GM19043 (cell line): ENCODE results near the gene PROK2.

Experiments
- ATAC-seq: cut with Tn5 transposase; IDR thresholded peaks from one replicate; pipeline ENCODE4 v1.9.1; 2021; ENCODE audit warnings: low read depth; ENCODE audit not compliant: unreplicated experiment

Gene PROK2, protein sequence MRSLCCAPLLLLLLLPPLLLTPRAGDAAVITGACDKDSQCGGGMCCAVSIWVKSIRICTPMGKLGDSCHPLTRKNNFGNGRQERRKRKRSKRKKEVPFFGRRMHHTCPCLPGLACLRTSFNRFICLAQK

DNA sequence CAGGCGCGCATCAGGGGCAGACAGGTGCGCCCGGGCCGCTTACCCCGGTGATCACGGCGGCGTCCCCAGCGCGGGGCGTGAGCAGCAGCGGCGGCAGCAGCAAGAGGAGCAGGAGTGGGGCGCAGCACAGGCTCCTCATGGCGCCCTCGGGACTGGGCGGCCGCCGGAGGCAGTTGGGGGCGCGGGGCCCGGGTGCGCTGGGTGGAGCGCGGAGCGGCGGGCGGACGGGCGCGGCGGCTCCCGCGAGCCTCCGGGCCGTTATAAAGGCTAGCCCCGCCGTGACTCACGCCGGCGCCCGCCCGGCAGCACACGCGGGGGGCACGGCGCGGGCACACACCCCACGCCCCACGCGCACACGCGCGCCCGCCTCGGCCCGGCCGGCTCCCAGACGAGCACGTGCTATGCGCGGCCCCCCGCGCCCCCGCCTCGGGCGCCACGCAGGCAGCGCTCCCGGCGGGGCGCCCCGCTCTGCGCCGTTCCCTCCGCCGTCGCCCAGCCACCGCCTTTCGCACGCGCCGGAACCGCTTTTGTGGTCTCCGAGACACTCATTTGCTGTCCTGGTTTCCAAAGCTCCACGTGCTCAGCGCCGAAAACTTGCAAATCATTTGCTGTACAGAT is at the start of gene PROK2:
PROK2 (minus strand) TSS at position 235 of the 618 bp plus-strand sequence; CDS start at position 139, 96 bp downstream.
- ATAC-seq = no peak

DNA sequence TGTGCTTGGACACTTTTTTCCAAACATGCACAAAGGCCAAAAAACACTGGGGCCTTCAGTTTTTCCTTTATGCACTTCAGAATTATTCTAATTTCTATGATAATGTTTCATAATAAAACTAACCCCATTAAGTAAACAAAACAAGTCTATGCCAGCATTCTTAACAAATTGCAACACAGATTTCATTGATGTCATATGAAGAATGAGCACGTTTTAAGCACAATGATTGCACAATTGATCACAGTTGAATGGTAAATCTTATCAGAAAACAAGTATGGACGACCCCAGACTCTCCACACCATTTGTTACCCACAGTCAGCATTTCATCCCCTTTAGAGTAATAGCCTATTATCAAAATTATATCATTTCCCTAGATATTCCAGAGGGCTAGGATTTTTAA is 46.7 kb upstream of the PROK2 start:
- ATAC-seq = no peak

DNA sequence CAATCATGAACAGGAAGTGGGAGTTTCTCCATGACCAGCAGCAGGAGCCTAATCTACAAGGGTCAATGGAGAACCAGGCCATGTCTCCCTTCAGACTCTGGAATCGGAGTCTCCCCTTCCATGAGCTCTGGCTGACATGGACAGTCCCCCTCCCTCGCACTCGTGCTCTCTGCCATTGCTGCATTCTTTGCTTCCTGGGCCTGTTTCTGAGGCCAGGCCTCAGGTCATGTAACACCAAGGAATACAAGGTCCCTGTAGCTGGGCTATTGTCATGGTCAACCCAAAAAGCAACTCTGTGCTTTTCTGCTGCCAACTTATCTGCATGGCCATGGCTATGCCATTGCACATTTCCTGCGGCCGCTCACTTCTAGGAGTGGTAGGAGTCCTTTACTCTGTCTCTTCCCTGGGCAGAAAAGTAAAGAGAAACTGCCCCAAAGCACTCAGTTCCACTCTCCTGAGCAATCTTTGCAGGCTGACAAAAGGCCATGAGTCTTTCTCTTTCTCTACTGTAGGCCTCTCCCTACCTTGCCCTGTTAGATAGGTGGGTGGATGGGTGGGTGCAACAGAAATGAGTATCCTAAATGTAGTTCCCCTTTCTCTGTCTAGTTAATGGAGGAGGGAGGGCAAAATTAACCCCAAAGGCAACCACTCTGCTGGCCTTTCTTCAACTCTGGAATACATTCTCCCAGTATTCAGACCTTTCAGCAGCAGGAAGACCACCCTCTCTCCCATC is 40.8 kb upstream of the PROK2 start:
- no peak for ATAC-seq

DNA sequence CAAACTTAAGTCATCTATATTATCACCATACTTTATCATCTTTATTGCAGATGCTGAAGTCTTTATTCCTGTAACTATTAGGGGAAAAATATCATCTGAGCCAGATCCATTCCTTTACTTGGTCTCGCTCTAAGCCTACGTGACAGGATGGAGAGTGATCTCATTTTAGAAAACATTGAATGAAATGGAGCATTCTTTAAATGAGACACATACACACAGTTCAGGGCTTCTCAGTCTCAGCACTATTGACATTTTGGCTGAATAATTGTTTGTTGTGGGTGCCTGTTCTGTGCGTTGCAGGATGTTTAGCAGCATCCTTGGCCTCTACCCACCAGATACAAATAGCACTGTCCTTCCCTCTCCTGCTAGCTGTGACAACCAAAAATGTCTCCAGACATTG is 36.2 kb upstream of the PROK2 start:
- no peak for ATAC-seq

DNA sequence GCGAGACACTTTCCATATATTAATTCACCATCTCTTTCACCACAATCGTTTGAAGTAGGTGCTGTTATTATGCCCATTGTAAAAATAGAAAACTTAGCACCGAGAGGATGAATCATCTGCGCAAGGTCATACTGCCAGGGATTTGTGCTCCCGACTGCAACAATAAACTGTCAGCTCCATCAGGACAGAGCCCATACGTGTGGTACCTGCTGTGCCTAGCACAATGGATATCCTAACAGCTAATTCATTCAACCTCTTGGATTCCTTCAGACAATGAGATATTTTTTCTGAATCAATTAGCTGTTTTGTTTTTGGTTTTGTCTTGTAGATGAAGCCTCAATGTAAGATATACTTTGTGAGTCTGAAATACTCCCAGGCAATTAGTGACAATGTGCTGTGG is 32.3 kb upstream of the PROK2 start:
- no peak for ATAC-seq

DNA sequence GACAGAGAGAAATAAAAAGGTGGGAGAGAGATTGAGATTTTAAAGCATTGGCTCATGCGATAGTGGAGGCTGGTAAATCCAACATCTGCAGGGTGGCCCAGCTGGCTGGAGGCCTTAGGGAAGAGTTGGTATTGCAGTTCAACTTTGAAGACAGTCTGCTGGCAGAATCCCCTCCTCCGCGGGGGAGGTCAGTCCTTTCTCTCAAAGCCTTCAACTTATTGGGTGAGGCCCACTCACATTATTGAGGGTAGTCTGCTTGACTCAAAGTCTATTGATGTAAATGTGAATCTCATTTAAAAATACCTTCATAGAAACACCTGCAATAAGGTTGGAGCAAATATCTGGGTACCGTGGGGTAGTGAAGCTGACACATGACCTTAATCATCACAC is 31.8 kb upstream of the PROK2 start:
- no peak for ATAC-seq

DNA sequence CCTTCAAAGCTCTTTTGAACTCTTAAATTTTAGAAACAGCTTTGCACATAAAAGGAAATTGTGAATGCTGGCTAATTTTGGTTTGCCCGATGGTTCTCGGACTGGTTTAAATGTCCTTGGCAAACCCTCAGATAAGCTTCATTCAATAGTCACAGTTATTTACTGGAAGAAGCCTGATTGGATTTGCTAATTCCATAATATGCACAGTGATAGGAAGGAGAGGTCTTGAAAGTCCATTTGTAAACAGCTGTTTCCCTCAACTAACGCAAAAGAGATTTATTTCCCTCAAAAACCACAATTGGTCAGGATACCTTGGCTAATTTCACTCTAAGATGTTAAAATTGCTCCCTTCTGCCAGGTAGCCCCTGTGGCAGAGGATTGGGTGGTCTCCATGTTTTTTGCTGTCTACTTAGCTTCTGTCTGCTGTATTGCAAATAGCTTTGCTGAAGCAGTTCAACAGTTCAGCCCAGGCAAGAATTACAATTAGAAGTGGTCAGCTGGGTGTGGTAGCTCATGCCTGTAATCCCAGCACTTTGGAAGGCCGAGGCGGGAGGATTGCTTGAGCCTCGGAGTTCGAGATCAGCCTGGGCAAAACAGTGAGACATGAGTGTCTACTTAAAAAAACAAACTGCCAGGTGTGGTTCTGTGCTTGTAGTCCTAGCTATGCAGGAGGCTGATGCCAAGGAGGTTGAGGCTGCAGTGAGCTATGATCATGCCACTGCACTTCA is 30.6 kb upstream of the PROK2 start:
- ATAC-seq = no peak

DNA sequence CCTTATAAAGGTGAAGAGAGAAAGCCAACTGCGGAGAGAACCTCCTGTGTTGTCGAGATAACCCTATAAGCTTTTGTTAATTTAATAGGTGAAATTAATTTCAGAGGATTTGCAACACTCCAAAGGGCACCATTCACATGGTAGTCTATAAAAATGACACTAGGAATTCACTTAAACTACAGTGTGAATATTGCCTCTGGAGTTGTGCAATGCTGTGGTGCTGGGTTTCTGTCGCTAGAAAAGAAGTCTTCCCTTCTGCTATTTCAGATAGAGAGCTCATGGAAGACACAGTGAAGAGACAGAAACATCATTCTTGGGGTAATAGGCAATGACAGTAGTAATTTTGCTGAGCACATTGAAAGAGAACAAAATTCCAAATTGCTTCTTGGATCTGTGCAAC is 28.8 kb upstream of the PROK2 start:
- no peak for ATAC-seq

DNA sequence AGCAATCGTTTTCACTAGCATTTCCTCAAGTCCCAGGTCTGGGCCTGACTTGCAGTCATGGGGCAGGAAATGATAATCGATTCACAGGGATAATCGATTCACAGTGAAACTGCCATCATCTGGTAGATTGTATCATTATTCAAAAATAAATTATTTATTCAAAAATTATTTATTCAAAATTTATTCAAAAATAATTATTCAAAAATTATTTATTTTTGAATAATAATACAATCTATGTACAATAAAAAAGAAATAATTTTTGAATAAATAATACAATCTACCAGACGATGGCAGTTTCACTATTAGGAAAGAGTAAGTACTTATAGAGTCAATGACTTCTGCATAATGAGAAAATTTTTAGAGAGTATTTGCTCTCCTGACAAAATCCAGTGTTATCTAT is 28.1 kb upstream of the PROK2 start:
- no peak for ATAC-seq

DNA sequence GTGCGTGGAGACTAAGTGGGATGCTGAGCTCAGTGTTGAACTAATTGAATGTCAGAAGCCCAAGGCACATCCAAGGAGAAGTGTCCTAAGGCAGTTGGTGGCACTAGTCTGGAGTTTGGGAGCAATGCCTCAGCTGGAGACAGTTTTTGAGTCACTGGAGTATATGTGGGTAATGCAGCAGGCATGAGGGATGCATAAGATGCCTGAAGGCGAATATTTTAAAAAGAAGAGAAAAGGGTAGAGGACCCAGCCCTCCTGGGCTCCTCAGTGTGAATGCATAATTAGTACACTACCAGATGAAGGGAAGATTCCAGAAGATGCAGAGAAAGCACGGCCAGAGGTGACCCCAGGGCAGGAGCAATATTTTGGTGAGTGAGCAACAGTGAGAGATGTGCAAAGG is 25.1 kb upstream of the PROK2 start:
- no peak for ATAC-seq

DNA sequence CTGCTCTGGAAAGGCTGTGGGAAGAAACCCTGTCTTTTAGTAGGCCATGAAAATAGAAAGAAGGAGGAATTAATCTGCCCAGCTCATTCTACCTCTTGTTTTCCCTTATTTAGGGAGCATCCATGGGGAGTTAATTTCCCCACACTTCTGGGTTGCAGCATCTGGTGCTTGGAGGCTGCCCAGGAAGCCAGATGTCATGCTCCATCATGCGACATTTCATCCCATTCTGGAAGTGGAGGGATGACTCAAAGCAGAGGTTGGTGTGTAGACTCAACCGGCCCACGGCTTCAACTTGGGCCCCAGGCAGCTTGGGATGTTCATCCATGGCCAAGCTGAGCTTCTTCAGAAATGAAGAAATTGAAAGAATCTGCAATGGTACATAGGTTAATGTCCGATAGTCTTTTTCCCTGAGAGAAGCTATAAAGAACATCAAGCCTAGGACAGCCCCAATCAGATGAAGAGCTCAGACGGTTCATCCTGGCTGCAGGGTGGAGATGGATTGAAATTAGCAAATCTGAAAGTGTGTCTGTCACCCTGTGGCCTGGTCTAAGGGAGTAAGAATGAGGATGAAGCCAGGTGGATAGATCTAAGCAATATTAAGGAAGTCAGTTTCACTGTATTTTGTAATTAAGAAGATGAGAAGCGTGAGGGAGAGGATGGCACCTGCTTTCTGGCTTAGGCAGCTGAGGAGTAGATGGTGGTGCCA is 24.5 kb upstream of the PROK2 start:
- ATAC-seq = no peak

DNA sequence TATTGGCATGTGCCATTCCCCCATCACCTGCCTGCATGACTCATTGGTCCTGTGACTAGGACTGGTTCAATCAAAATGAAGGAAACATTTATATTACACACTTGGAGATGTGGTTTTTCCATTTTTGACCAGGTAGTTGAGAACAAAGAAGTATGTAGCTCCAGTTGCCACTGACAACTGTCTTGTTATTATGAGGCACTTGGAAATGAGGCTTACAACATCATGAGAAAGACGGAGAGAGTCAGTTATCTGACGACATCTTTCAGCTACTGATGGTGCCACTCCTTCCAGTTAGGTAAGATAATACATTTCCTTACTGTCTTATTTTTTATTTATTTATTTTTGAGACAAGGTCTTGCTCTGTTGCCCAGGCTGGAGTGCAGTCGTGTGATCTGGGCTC is 21.8 kb upstream of the PROK2 start:
- ATAC-seq = no peak

DNA sequence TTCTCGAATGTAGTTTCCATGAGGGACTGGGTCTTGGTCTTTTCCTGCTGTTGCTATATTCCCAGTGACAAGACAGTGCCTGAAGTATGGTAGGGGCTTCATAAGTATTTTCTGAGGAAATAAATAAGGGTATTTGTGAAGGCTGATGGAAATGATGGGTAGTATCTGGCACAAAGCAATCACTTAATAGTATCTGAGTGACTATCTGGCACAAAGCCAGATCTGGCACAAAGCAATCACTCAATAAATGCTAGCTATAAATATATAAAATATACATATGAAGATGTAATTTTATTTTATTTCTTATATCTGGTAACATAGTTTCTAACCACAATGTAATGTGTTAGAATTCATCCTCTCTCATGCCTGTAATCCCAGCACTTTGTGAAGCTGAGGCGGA is 20.7 kb upstream of the PROK2 start:
- ATAC-seq = no peak

DNA sequence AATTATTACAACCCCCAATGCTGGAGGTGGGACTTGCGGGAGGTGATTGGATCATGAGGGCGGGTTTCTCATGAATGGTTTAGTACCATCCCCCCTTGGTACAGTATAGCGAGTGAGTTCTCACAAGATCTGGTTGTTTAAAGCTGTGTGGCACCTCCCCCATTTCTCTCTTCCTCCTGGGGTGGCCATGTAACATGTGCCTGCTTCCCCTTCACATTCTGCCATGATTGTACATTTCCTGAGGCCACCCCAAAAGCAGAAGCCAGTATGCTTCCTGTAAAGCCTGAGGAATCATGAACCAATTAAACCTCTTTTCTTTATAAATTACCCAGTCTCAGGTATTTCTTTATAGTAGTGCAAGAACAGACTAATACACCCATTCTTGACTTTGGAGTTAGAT is 20.3 kb upstream of the PROK2 start:
- no peak for ATAC-seq

DNA sequence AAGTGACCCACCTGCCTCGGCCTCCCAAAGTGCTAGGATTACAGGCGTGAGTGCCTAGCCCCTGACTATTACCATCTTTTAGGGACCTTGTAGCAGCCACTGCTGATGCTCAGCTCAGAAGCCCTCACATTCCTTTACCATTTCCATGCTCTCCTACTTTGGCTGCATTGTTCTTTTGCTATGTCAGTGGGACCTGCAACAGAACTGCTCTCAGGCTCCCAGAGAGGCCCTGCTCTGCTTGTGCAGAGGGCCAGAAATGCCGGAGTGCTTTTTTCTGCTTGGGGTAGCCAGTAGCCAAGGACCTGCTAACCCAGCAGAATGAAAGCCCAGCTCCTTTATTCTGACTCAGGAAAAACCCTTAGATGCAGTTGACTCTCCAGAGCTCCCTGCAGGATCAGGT is 18.3 kb upstream of the PROK2 start:
- no peak for ATAC-seq

DNA sequence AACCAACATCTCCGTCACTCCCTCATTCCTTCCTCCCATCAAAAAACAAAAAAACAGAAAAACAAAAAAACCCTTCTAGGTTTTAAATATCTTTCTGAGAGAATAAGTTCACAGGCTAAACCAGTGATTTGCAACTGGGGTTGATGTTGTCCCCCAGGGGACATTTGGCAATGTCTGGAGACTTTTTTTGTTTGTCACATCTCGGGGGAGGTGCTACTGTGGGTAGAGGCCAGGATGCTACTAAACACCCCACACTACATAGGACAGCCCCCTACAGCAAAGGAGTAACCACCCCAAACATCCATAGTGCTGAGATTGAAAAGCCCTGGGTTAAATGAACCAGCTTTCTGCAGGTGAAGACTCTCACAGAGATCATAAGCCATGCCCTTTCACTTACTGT is 17.0 kb upstream of the PROK2 start:
- ATAC-seq = no peak

DNA sequence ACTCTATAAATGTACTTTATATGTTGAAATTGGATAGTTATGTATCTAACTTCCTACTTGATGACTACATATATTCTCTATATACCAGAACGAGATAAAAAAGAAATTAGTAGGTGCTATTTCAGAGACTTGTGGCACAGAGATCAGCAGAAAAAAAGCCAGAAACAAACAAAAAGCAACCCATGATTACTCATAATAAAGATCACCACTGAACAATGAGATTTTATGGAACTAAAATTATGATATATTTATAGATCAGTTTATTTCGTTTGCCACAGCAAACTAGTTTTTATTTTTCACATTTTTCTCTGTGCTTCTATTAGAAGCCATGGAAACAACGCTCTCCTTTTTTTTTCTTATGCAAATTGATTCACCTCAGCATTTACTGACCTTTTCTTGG is 15.1 kb upstream of the PROK2 start:
- no peak for ATAC-seq

DNA sequence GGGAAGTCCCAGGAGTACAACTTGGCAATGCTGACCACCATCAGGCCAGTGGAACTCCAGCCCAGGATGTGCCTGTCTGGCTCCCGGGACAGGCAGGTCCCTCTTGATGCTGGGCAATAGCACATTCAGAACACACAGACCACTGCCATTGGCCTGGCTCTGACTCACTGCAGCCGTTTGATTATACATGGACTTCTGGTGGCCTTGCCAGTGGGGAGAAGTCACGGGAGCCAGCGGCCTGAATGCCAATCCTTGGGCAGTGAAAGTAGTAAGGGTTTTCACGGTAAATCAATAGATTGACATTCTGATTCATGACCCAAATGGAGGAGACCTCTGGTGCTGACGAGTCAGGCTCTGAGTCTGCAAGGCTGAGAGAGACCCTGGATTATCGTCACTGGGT is 12.5 kb upstream of the PROK2 start:
- no peak for ATAC-seq

DNA sequence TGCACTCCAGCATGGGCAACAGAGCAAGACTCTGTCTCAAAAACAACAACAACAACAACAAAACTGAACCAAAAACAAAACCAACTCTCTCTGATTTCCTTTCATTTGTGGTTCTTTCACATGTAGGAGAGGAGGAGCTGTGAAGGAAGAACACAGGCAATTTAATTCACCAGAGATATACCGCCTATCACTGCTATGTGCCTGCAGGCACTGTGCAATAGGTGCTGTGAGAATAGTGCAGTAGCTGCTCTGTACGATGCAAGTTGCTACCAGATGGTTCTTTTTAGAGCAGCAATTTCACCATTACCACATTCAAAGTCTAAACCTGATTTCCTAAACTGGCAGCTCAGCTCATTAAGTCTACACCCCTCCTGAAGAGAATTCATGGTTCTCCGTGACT is 11.3 kb upstream of the PROK2 start:
- no peak for ATAC-seq

DNA sequence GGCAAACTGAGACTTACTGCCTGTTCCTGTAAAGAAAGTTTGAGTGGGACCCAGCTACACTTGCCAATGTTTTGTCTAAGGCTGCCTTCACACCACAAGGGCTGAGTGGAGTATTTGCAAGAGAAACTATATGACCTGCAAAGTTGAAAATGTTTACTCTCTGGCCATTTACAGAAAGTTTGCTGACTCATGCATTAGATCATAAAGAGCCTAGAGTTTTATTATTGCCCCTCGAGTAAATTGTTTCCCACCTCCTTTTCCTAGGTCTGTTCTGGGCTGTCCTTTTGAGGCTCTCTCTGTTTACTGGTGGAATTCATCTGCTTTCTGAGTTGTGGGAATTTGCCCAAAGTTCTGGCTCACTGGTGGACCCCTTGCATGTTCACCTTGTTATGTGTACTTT is 6.7 kb upstream of the PROK2 start:
- no peak for ATAC-seq

DNA sequence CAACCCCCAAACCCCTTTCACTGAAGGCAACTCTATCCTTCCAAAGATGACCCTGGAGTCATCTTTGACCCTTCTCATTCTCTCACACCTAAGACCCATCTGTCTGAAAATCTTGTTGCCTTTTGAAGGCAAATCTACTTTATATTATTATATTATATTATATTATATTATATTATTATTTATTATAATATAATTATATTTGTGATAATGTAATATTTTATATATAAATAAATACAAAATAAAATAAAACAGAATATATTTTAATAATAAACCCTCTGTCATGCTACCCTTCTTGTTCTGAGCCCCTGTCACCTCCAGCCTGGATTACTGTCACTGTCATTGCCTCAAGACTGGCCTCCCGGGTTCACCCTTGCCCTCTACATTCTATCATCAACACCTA is 5.0 kb upstream of the PROK2 start:
- no peak for ATAC-seq
